Neural cell (in vitro differentiated cells): Measurements from ENCODE around the gene SELENOO.

Experiments
- EP300 ChIP-seq: fragments of 450-650 bp; conservative IDR thresholded peaks from 2 replicates; pipeline ENCODE4 v1.6.1; 2014; ENCODE audit warnings: antibody characterized with exemption, mild to moderate bottlenecking, moderate library complexity; ENCODE audit not compliant: poor library complexity, severe bottlenecking
- EZH2 ChIP-seq: fragments of 200-600, 300-800 bp; shearing (Covaris generic), sonication (generic); IDR thresholded peaks from 2 replicates; pipeline ENCODE4 v1.6.1; 2014; ENCODE audit warnings: antibody characterized with exemption, low read length, borderline replicate concordance, mild to moderate bottlenecking; ENCODE audit not compliant: insufficient read depth, poor library complexity, severe bottlenecking
- POLR2AphosphoS5 ChIP-seq: IDR thresholded peaks from 2 replicates; pipeline ENCODE4 v1.6.1; 2012
- TAF1 ChIP-seq: IDR thresholded peaks from 2 replicates; pipeline ENCODE4 v1.6.1; 2012; ENCODE audit warnings: low read depth
- TF ChIP-seq, protein P1 (sequence below): fragments of 450-650 bp; IDR thresholded peaks from 2 replicates; pipeline ENCODE4 v1.5.1; 2014; ENCODE audit warnings: antibody characterized with exemption, mild to moderate bottlenecking, moderate library complexity; ENCODE audit not compliant: poor library complexity, severe bottlenecking
- TF ChIP-seq, protein P2 (sequence below): IDR thresholded peaks from 2 replicates; pipeline ENCODE4 v1.6.1; 2012; ENCODE audit warnings: borderline replicate concordance

GRCh38 chr22:50210378-50211139 is 9.7 kb downstream of the SELENOO start:
- TF ChIP-seq, protein P1, sequence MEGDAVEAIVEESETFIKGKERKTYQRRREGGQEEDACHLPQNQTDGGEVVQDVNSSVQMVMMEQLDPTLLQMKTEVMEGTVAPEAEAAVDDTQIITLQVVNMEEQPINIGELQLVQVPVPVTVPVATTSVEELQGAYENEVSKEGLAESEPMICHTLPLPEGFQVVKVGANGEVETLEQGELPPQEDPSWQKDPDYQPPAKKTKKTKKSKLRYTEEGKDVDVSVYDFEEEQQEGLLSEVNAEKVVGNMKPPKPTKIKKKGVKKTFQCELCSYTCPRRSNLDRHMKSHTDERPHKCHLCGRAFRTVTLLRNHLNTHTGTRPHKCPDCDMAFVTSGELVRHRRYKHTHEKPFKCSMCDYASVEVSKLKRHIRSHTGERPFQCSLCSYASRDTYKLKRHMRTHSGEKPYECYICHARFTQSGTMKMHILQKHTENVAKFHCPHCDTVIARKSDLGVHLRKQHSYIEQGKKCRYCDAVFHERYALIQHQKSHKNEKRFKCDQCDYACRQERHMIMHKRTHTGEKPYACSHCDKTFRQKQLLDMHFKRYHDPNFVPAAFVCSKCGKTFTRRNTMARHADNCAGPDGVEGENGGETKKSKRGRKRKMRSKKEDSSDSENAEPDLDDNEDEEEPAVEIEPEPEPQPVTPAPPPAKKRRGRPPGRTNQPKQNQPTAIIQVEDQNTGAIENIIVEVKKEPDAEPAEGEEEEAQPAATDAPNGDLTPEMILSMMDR, result no peak
- TF ChIP-seq, protein P2, sequence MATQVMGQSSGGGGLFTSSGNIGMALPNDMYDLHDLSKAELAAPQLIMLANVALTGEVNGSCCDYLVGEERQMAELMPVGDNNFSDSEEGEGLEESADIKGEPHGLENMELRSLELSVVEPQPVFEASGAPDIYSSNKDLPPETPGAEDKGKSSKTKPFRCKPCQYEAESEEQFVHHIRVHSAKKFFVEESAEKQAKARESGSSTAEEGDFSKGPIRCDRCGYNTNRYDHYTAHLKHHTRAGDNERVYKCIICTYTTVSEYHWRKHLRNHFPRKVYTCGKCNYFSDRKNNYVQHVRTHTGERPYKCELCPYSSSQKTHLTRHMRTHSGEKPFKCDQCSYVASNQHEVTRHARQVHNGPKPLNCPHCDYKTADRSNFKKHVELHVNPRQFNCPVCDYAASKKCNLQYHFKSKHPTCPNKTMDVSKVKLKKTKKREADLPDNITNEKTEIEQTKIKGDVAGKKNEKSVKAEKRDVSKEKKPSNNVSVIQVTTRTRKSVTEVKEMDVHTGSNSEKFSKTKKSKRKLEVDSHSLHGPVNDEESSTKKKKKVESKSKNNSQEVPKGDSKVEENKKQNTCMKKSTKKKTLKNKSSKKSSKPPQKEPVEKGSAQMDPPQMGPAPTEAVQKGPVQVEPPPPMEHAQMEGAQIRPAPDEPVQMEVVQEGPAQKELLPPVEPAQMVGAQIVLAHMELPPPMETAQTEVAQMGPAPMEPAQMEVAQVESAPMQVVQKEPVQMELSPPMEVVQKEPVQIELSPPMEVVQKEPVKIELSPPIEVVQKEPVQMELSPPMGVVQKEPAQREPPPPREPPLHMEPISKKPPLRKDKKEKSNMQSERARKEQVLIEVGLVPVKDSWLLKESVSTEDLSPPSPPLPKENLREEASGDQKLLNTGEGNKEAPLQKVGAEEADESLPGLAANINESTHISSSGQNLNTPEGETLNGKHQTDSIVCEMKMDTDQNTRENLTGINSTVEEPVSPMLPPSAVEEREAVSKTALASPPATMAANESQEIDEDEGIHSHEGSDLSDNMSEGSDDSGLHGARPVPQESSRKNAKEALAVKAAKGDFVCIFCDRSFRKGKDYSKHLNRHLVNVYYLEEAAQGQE, result no peak
- TF ChIP-seq EZH2 (no peak), POLR2AphosphoS5 (no peak), TAF1 (no peak), EP300 (no peak)
